OCI-LY7 (cell line): ENCODE results near the gene TMEM218. TPM values are rescaled to one million over a fixed set of nuclear protein-coding genes. Genes with fewer than 3 reads are reported as not detected.

Experiments
- BruUV-seq: library from RNA; stranded (reverse); fragments of 400-500 nt; replicated peaks from 2 replicates; lab custom pipeline; 2021; lab: Mats Ljungman, UMichigan
- CTCF ChIA-PET: fragments of 300-600 bp; sonication (Branson Sonifier 250); formaldehyde crosslinking; loops from one replicate; lab custom pipeline; 2022; ENCODE audit warnings: antibody characterized with exemption; ENCODE audit not compliant: unreplicated experiment; lab: Charles Lee
- POLR2A ChIA-PET: fragments of 300-600 bp; sonication (Branson Sonifier 250); formaldehyde crosslinking; loops from one replicate; lab custom pipeline; 2022; ENCODE audit warnings: antibody characterized with exemption; lab: Charles Lee
- DNase-seq: peaks from one replicate; pipeline ENCODE4 v3.0.0-alpha.2; 2015; ENCODE audit warnings: low spot score
- H2AFZ ChIP-seq: fragments of 200-600 bp; sonication (generic), shearing (Covaris generic); 2 replicates; pipeline ENCODE4 v1.6.1; 2014; ENCODE audit warnings: mild to moderate bottlenecking, antibody characterized with exemption, low read length, moderate library complexity
- H3K27ac ChIP-seq: fragments of 200-600 bp; sonication (generic); 2 replicates; pipeline ENCODE4 v1.5.1; 2014; ENCODE audit warnings: mixed run types, low read depth, mild to moderate bottlenecking, moderate library complexity, low read length, inconsistent platforms; ENCODE audit not compliant: poor library complexity, severe bottlenecking
- H3K36me3 ChIP-seq: fragments of 200-600 bp; sonication (generic); 2 replicates; pipeline ENCODE4 v1.6.1; 2014; ENCODE audit warnings: mild to moderate bottlenecking, antibody characterized with exemption, low read length, moderate library complexity, mixed read lengths; ENCODE audit not compliant: insufficient read depth
- H3K4me1 ChIP-seq: fragments of 200-600 bp; sonication (generic); 2 replicates; pipeline ENCODE4 v1.5.1; 2014; ENCODE audit warnings: mild to moderate bottlenecking, low read length; ENCODE audit not compliant: insufficient read depth, poor library complexity, severe bottlenecking
- H3K4me2 ChIP-seq: fragments of 200-600 bp; sonication (generic); 2 replicates; pipeline ENCODE4 v1.6.1; 2014; ENCODE audit warnings: mild to moderate bottlenecking, low read length
- H3K4me3 ChIP-seq: fragments of 200-600 bp; sonication (generic); 2 replicates; pipeline ENCODE4 v1.5.1; 2014; ENCODE audit warnings: mild to moderate bottlenecking, low read depth, low read length; ENCODE audit not compliant: poor library complexity, severe bottlenecking
- H3K79me2 ChIP-seq: fragments of 200-600 bp; sonication (generic); 2 replicates; pipeline ENCODE4 v1.6.1; 2016; ENCODE audit warnings: low read depth, mild to moderate bottlenecking, low read length, moderate library complexity, mixed read lengths; ENCODE audit not compliant: insufficient read depth
- H3K9me2 ChIP-seq: fragments of 200-600 bp; sonication (generic); 2 replicates; pipeline ENCODE4 v1.6.1; 2016; ENCODE audit warnings: mild to moderate bottlenecking, low read length, mixed read lengths; ENCODE audit not compliant: insufficient read depth
- H3K9me3 ChIP-seq: fragments of 200-600 bp; sonication (generic); 2 replicates; pipeline ENCODE4 v1.6.1; 2014; ENCODE audit warnings: mild to moderate bottlenecking, mixed run types, low read length, mixed read lengths
- H4K20me1 ChIP-seq: fragments of 200-600 bp; sonication (generic); 2 replicates; pipeline ENCODE4 v1.6.1; 2014; ENCODE audit warnings: mild to moderate bottlenecking, antibody characterized with exemption, low read length, moderate library complexity, mixed read lengths; ENCODE audit not compliant: insufficient read depth
- CTCF ChIP-seq: fragments of 200-600 bp; sonication (generic); conservative IDR thresholded peaks from 2 replicates; pipeline ENCODE4 v1.5.1; 2014; ENCODE audit warnings: mild to moderate bottlenecking, antibody characterized with exemption, low read length, moderate library complexity, mixed read lengths
- EZH2phosphoT487 ChIP-seq: fragments of 200-600 bp; sonication (generic); IDR thresholded peaks from 2 replicates; pipeline ENCODE4 v1.6.1; 2018; ENCODE audit warnings: low read depth, borderline replicate concordance, mild to moderate bottlenecking, mixed run types, antibody characterized with exemption, low read length, moderate library complexity, mixed read lengths
- intact Hi-C: fragments of 100-400 bp; cut with micrococcal nuclease; formaldehyde crosslinking; loops from one replicate; pipeline ENCODE4 v1.10.0; 2022; ENCODE audit not compliant: unreplicated experiment
- total RNA-seq, 2 experiments: library from RNA; depleted of rRNA in 1 of 2; stranded (reverse); fragments of >200 nt in 1 of 2; shearing (Covaris generic) in 1 of 2; gene quantifications; 2 replicates each; pipeline ENCODE4 v1.2.3, GENCODE V29; 2014 to 2022

Gene TMEM218
- total RNA-seq, 2 experiments from 2014 or later, result 24.4 to 28.1 TPM

DNA sequence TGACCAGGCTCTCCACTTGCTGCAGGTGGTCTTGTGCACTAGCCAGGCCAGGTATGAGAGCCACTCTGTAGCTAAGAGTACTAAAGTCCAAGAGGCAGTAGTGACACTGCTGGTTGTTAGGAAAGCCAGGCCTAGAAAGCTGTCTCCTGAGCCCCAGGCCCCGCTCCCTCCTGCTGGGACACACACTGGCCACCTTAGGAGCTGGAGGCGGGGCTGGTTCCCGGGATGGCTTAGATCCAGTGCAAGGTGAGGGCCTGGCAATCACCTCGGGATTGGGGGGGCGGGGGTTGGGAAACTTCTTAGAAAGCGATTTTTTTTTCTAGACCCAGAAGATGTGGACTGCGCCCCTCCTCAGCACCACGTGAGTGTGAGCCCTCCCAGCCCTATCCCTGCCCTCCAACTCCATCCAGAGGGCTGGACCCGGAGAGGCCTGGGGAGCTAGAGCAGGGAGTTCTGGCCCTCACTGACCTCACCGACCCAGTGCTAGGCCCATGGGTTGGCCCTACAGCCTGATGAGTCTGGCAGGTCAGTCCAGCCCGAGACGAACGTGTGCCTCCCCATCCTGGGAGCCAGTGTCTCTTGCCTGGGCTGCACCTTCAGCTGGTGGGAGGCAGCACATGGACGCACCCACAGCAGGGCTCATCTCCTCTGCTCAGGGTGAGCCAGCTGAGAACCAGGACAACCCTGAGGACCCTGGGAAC, 30.2 kb downstream of the TMEM218 start:
- DNase-seq, result no peak
- H3K36me3 ChIP-seq, result no peaks in the 10 kb centered on the region
- no peaks in the 10 kb centered on the region for H3K79me2 ChIP-seq
- H3K4me2 ChIP-seq, result no peak overlapping the region
- H3K9me3 ChIP-seq, result no peaks in the 10 kb centered on the region
- no TSS peak for BruUV-seq
- TF ChIP-seq CTCF (no peak), EZH2phosphoT487 (no peak)
- H3K27ac ChIP-seq, result no peak overlapping the region
- no peak overlapping the region for H2AFZ ChIP-seq
- ChIA-PET POLR2A (interaction anchor here (0.6 to 1.3 kb wide), 2 partner anchors 30 to 38 kb away, joined by 4 to 5 read pairs; partner anchors contain the start of gene TMEM218), CTCF (no interaction called here)
- H3K4me3 ChIP-seq, result no peak overlapping the region
- no peaks in the 10 kb centered on the region for H3K4me1 ChIP-seq
- H4K20me1 ChIP-seq, result no peaks in the 10 kb centered on the region
- intact Hi-C loops, result no loop called here
- no peaks in the 10 kb centered on the region for H3K9me2 ChIP-seq

DNA sequence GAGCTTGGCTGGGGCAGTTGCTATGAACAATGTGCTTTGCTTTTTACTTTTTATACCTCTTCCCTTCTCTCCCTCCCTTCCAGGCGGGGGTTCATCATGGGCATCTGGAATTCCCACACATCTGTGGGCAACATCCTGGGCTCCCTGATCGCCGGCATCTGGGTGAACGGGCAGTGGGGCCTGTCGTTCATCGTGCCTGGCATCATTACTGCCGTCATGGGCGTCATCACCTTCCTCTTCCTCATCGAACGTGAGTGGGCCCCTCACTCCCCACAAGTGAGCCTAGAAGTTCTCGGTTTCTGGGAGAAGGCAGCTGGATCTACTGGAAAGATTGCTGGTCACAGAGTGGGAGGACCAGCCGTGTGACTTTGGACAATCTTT, 30.9 kb downstream of the TMEM218 start:
- CTCF ChIA-PET, result no interaction called here
- Histone ChIP-seq H3K9me3 (no peaks in the 10 kb centered on the region), H3K27ac (no peak overlapping the region), H3K79me2 (no peaks in the 10 kb centered on the region), H3K4me3 (no peak overlapping the region), H3K9me2 (no peaks in the 10 kb centered on the region), H2AFZ (no peak overlapping the region), H3K36me3 (no peaks in the 10 kb centered on the region), H4K20me1 (no peaks in the 10 kb centered on the region), H3K4me1 (no peaks in the 10 kb centered on the region), H3K4me2 (no peak overlapping the region)
- intact Hi-C loops, result no loop called here
- TF ChIP-seq EZH2phosphoT487, result no peak
- no peak for TF ChIP-seq CTCF
- POLR2A ChIA-PET, result interaction anchor here (0.6 to 1.3 kb wide), 3 partner anchors 30 to 244 kb away, joined by 3 to 5 read pairs (median 4); partner anchors contain the start of gene TMEM218
- no TSS peak for BruUV-seq
- no peak for DNase-seq
